WERI-Rb-1 (cell line): Measurements from ENCODE around the gene TAC4.
"Not testable (repeated sequence)": the region's sequence is repeated elsewhere in the genome, so short reads cannot be mapped to it uniquely, and the experiment has no call there.

Experiments used
- DNase-seq: peaks from one replicate; pipeline ENCODE4 v3.0.0-alpha.2; 2020
- H3K27ac ChIP-seq: fragments of 250-450 bp; sonication (Bioruptor Pico); 2 replicates; pipeline ENCODE4 v1.5.1; 2020; ENCODE audit warnings: mild to moderate bottlenecking, moderate library complexity
- H3K27me3 ChIP-seq: fragments of 250-450 bp; sonication (Bioruptor Pico); 2 replicates; pipeline ENCODE4 v1.5.1; 2021; ENCODE audit warnings: mild to moderate bottlenecking, low read depth, moderate library complexity; ENCODE audit not compliant: insufficient read depth, severe bottlenecking
- H3K36me3 ChIP-seq: fragments of 250-450 bp; sonication (Bioruptor Pico); 2 replicates; pipeline ENCODE4 v1.5.1; 2020; ENCODE audit warnings: mild to moderate bottlenecking, moderate library complexity
- H3K4me3 ChIP-seq: 2 replicates; pipeline ENCODE4 v1.5.1; 2011; ENCODE audit warnings: low read depth, mild to moderate bottlenecking, control low read depth, low read length
- H3K9me3 ChIP-seq: fragments of 250-450 bp; sonication (Bioruptor Pico); 2 replicates; pipeline ENCODE4 v1.5.1; 2021; ENCODE audit warnings: mild to moderate bottlenecking, moderate library complexity; ENCODE audit not compliant: severe bottlenecking
- CTCF ChIP-seq: IDR thresholded peaks from 2 replicates; pipeline ENCODE4 v1.5.1; 2011; ENCODE audit warnings: low read depth, mild to moderate bottlenecking, control low read depth, inconsistent platforms, low read length

The TAC4 gene

GRCh38 chr17:49834118-49834743, 13.6 kb downstream of the TAC4 start:
- no peaks in the 10 kb centered on the region for H3K9me3 ChIP-seq
- no peak overlapping the region for H3K4me3 ChIP-seq
- no peaks in the 10 kb centered on the region for H3K27me3 ChIP-seq
- peaks cover 24% of the 10 kb centered on the region for H3K36me3 ChIP-seq
- DNase-seq, result no peak
- no peak for TF ChIP-seq CTCF
- H3K27ac ChIP-seq, result no peak overlapping the region

- no peak for DNase-seq
- no peak overlapping the region for H3K27ac ChIP-seq
- TF ChIP-seq CTCF, result no peak
- H3K9me3 ChIP-seq, result no peaks in the 10 kb centered on the region
- H3K27me3 ChIP-seq, result no peaks in the 10 kb centered on the region
- H3K36me3 ChIP-seq, result peaks cover 33% of the 10 kb centered on the region
- no peak overlapping the region for H3K4me3 ChIP-seq
Measured at GRCh38 chr17:49832840-49833599, 14.8 kb downstream of the TAC4 start.

GRCh38 chr17:49830605-49831004, 17.3 kb downstream of the TAC4 start:
- Histone ChIP-seq H3K36me3 (peaks cover 54% of the 10 kb centered on the region), H3K9me3 (no peaks in the 10 kb centered on the region), H3K4me3 (no peak overlapping the region), H3K27me3 (no peaks in the 10 kb centered on the region), H3K27ac (no peak overlapping the region)
- TF ChIP-seq CTCF, result no peak
- no peak for DNase-seq

GRCh38 chr17:49829026-49829425, 18.8 kb downstream of the TAC4 start:
- no peaks in the 10 kb centered on the region for H3K9me3 ChIP-seq
- no peak overlapping the region for H3K27ac ChIP-seq
- peaks cover 64% of the 10 kb centered on the region for H3K36me3 ChIP-seq
- DNase-seq, result no peak
- H3K27me3 ChIP-seq, result no peaks in the 10 kb centered on the region
- TF ChIP-seq CTCF, result no peak
- H3K4me3 ChIP-seq, result no peak overlapping the region

- H3K27me3 ChIP-seq, DNase-seq, H3K9me3 ChIP-seq, H3K27ac ChIP-seq, H3K4me3 ChIP-seq: not testable (repeated sequence)
- H3K36me3 ChIP-seq, result peaks cover 64% of the 10 kb centered on the region
Measured at GRCh38 chr17:49828325-49828724, 19.5 kb downstream of the TAC4 start.

- no peaks in the 10 kb centered on the region for H3K9me3 ChIP-seq
- H3K27me3 ChIP-seq, result no peaks in the 10 kb centered on the region
- peaks cover 78% of the 10 kb centered on the region for H3K36me3 ChIP-seq
- DNase-seq, result no peak
- no peak overlapping the region for H3K4me3 ChIP-seq
- no peak for TF ChIP-seq CTCF
- H3K27ac ChIP-seq, result no peak overlapping the region
Measured at GRCh38 chr17:49825645-49826044, 22.2 kb downstream of the TAC4 start.
